Measurements from ENCODE around the gene CAMK2G. TPM values are rescaled to one million over a fixed set of nuclear protein-coding genes. Genes with fewer than 3 reads are reported as not detected.

The CAMK2G gene
- total and polyA plus RNA-seq, 4 donors = 6.8 to 18.3 (median 9.9) TPM

- no peak for TF ChIP-seq EGR1 (IDR thresholded peaks at IDR 0.05; ENCODE audit: low read depth in 2 of 2)
- no peak for TF ChIP-seq MAX (IDR thresholded peaks at IDR 0.05)
- TF ChIP-seq ZBTB33 (IDR thresholded peaks at IDR 0.05) = no peak
- no peak for TF ChIP-seq RXRA (IDR thresholded peaks at IDR 0.05)
- no peak for TF ChIP-seq GABPA (IDR thresholded peaks at IDR 0.05 in 1 of 2, conservative IDR thresholded peaks at IDR 0.05 in 1 of 2)
- no peak for TF ChIP-seq HNF4G (IDR thresholded peaks at IDR 0.05)
- no peak for TF ChIP-seq JUND (IDR thresholded peaks at IDR 0.05)
- TF ChIP-seq HNF4A (conservative IDR thresholded peaks at IDR 0.05) = no peak
- no peak for TF ChIP-seq RAD21 (IDR thresholded peaks at IDR 0.05)
- TF ChIP-seq NR2F2 (IDR thresholded peaks at IDR 0.05) = no peak
- TF ChIP-seq, protein P1, sequence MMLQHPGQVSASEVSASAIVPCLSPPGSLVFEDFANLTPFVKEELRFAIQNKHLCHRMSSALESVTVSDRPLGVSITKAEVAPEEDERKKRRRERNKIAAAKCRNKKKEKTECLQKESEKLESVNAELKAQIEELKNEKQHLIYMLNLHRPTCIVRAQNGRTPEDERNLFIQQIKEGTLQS (IDR thresholded peaks at IDR 0.05) = no peak
- TF ChIP-seq YY1 (IDR thresholded peaks at IDR 0.05) = no peak
- TF ChIP-seq, protein P2, sequence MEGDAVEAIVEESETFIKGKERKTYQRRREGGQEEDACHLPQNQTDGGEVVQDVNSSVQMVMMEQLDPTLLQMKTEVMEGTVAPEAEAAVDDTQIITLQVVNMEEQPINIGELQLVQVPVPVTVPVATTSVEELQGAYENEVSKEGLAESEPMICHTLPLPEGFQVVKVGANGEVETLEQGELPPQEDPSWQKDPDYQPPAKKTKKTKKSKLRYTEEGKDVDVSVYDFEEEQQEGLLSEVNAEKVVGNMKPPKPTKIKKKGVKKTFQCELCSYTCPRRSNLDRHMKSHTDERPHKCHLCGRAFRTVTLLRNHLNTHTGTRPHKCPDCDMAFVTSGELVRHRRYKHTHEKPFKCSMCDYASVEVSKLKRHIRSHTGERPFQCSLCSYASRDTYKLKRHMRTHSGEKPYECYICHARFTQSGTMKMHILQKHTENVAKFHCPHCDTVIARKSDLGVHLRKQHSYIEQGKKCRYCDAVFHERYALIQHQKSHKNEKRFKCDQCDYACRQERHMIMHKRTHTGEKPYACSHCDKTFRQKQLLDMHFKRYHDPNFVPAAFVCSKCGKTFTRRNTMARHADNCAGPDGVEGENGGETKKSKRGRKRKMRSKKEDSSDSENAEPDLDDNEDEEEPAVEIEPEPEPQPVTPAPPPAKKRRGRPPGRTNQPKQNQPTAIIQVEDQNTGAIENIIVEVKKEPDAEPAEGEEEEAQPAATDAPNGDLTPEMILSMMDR (IDR thresholded peaks at IDR 0.05; ENCODE audit: low read depth, low read length, missing input control) = no peak
- no peak for TF ChIP-seq SP1 (IDR thresholded peaks at IDR 0.05)
- TF ChIP-seq FOXA2 (IDR thresholded peaks at IDR 0.05) = no peak
- TF ChIP-seq FOXA1 (IDR thresholded peaks at IDR 0.05) = no peak
- TF ChIP-seq, protein P3, sequence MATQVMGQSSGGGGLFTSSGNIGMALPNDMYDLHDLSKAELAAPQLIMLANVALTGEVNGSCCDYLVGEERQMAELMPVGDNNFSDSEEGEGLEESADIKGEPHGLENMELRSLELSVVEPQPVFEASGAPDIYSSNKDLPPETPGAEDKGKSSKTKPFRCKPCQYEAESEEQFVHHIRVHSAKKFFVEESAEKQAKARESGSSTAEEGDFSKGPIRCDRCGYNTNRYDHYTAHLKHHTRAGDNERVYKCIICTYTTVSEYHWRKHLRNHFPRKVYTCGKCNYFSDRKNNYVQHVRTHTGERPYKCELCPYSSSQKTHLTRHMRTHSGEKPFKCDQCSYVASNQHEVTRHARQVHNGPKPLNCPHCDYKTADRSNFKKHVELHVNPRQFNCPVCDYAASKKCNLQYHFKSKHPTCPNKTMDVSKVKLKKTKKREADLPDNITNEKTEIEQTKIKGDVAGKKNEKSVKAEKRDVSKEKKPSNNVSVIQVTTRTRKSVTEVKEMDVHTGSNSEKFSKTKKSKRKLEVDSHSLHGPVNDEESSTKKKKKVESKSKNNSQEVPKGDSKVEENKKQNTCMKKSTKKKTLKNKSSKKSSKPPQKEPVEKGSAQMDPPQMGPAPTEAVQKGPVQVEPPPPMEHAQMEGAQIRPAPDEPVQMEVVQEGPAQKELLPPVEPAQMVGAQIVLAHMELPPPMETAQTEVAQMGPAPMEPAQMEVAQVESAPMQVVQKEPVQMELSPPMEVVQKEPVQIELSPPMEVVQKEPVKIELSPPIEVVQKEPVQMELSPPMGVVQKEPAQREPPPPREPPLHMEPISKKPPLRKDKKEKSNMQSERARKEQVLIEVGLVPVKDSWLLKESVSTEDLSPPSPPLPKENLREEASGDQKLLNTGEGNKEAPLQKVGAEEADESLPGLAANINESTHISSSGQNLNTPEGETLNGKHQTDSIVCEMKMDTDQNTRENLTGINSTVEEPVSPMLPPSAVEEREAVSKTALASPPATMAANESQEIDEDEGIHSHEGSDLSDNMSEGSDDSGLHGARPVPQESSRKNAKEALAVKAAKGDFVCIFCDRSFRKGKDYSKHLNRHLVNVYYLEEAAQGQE (IDR thresholded peaks at IDR 0.05) = no peak
- no peak for TF ChIP-seq TAF1 (conservative IDR thresholded peaks at IDR 0.05)
- DNase-seq (ENCODE audit: low spot score) = no peak
- 70% methylated on average over 6 of the region's 6 CpGs for WGBS
These were observed 20.1 kb upstream of the CAMK2G start for GRCh38 chr10:73894245-73894971.

More at GRCh38 chr10:73894245-73894971, 20.1 kb upstream of the CAMK2G start:
- H3K9me3 ChIP-seq (ENCODE audit: control insufficient read depth in 4 of 4, low read length in 3 of 4) = no peaks in the 10 kb centered on the region
- no peak overlapping the region for H3K9ac ChIP-seq (ENCODE audit: low read depth in 1 of 2, low read length in 2 of 2)
- H3K36me3 ChIP-seq (ENCODE audit: control insufficient read depth in 4 of 4, insufficient read depth in 3 of 4, low read depth in 1 of 4, low read length in 3 of 4) = no peaks in the 10 kb centered on the region
- H3K27me3 ChIP-seq (ENCODE audit: control insufficient read depth in 4 of 4, insufficient read depth in 4 of 4, low read length in 3 of 4) = no peaks in the 10 kb centered on the region
- no peak overlapping the region for H3K27ac ChIP-seq (ENCODE audit: low read depth in 1 of 2, low read length in 2 of 2)
- H3K4me1 ChIP-seq (ENCODE audit: control insufficient read depth in 4 of 4, insufficient read depth in 4 of 4, low read length in 3 of 4) = no peaks in the 10 kb centered on the region
- H3K4me3 ChIP-seq (ENCODE audit: low read depth in 1 of 3, low read length in 3 of 3) = no peak overlapping the region
